HG03558 (cell line): ENCODE measurements around the gene BTBD17.

ENCODE experiments used
- ATAC-seq: cut with Tn5 transposase; IDR thresholded peaks from one replicate; pipeline ENCODE4 v1.9.1; 2021; ENCODE audit warnings: moderate number of reproducible peaks; ENCODE audit not compliant: unreplicated experiment; ENCODE audit errors: extremely low read depth

The BTBD17 gene

DNA sequence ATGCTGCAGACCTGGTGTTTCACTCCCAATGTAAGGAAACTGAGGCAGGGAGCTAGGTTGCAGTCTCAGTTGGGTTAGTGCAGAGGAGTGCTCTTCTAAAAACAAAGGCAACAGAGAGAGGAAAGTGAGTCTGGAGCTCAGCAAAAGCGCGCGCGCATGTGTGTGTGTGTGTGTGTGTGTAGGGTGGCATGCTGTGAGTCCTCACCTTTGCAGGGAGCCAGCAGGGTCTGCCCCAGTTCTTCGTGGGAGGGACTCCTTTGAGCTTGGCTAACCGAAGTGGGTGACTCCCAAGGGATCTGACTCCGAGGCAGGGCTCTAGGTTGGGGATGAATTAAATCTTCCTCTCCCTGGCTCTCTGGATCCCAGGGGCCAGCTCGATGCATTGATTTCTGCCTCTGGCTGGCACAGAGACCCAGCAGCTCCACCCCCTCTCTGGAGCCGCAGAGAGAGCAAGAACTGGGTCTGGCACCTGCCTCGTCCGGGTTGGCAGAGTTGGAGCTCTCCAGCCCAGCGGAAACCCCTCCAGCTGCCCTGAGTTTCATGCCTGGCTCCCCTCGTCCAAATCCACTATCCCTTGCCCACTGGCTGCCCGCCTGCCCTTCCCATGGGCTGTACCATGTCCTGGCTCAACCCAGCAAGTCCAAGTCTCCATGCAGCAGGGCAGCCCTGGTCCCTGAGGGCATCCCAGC lies 1.3 kb upstream of the BTBD17 start:
- no peak for ATAC-seq

DNA sequence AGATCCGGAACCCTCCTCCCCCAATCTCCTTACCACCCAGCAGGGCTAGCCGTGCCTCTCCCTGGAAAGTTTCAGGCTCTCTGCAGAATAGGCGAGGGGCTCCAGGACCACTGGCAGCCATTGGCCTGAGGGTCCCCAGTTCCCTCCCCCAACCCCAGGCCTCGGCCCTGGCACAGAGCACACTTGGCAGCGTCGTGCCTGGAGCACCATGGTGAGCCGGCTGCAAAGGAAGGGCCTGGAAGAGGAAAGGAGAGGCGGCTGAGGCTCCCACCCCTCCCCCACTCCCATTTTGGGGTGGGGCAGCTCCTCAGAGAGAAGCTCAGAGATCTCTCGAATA lies 369 bp upstream of the BTBD17 start:
- no peak for ATAC-seq

DNA sequence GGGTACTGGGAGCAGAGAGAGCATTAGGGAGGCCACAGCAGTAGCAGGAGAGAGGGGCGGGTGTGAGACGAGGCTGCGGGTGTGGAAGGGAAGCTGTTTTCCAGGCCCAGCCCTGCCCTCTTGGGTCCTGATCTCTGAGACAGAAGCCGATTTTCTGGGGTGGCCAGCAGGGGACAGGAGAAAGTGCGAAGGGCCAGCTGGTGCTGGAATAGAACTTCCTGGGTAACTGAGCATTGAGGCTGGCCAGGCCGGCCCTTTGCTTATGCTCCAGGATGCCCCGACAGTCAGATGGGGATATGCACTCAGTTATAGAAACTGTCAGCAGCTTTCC lies 804 bp downstream of the BTBD17 start:
- ATAC-seq: no peak

DNA sequence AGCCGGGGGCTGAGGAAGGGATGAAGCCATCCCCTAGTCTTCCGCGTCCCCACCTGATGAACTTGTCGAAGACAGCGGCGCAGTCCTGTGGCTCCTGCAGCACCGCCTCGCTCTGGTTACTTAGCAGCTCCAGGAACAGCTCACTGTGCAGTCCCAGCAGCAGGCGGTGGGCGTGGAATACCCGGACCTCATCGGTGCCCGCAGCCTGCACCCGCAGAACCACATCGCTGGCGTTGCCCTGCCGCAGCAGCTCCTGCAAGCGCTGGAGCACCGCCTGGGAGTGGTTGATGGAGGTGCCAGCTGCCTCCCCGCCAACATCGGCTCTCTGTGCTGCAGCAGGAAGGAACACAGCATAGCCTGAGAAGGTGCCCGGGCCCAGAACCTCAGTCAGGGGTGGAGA lies 1.8 kb downstream of the BTBD17 start:
- no peak for ATAC-seq

DNA sequence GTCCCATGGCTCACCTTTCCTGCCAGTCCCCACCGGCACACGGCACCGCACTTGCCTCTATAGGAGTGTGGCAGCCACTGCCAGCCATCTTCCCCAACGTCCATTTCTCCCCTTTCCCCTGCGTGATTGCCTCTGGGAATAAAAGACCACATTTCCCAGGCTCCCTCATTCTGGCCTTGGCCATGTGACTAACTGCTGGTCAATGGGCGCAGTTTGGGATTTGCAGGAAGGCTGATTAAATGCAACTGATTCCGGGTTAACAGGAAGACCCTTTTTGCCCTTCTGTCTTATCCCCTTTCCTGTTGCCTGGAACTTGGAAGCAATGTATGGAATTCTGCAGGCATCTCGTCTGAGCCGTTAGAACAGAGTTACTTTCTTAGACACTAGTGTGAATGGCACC lies 3.0 kb downstream of the BTBD17 start:
- ATAC-seq: no peak

DNA sequence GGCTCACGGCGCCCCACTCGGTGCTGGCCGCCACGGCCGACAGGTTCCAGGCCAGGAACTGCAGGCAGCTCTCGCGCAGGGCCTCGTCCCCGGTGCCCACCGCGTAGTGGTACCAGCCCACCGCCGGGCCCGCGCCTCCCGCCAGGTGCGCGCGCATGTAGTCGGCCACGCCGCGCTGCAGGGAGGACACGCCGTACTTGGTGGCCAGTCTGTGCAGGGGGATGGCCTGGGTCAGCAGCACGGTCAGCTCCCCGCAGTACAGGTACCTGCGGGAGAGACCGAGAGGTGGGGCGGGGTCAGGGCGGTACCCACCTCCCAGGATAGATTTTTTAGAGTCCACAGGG lies 4.2 kb downstream of the BTBD17 start:
- no peak for ATAC-seq

DNA sequence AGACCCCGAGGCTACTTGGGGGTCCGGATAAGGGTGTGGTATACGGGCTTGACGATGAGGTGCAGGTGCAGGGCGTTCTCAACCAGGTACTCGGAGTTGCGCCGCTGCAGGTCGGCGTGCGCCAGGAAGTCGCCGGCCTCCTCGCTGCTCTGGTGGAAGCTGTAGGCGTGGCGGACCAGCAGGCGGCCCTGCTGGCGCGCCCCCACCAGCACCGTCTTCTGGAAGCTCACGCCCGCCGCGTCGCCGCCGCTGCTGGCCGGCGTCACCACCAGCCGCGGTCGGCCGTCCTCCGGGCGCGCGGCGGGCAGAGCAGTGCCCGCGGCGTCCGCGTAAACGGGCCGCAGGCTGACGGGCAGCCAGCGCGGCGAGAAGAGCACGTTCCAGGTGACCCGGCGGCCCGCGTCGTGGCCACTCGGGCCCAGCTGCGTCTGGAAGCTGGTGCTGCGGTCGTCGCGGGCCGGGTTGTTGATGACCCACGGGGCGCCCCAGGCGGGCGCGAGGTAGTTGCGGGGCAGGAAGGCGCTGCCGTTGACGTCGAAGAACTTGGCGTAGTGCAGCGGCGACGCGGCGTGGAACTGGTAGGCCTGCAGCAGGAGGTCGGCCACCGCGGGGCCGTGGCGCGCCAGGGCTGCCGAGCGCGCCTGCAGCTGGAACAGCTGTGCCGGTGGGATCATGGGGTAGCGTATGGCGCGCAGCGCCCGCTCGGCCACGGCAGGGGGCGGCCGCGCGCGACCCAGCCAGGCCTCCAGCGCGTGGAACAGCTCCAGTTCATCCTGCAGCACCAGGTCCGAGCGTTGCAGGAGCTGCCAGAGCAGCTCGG lies 4.8 kb downstream of the BTBD17 start:
- no peak for ATAC-seq

DNA sequence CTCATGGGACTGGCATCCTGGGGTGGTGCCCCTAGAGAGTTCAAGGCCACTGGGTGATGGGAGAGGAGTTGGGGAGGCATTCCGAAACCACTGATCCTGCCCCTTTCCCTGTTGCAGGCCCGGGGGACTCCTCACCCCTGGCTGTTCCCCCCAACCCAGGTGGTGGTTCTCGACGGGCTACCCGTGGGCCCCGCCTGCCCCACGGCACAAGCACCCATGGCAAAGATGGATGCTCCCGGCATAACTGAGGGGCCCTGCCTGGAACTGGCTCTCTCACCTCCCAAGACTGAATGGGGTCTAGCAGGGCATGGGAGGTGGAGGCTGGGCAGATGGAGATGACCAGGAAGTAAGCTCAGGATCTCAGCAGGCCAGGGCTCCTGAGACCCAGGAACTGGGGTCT lies 6.6 kb downstream of the BTBD17 start:
- no peak for ATAC-seq

DNA sequence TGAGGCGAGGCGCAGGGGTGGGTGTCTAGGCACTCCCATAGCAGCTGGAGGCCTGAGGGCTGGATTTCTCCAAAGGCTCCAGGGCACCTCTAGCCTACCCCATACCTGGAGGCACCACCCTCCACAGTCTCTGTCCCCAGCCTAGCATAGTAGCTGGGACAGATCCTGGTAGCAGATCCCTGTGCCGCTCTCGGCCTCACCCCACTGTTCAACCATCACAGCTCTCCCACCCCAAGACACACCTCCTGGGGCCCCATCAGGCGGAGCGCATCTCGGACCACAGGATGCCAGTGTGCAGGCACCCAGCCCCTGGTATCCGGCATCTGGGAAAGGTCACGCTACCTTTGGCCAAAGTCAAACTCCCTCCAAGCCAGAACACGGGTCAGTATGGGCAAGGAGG lies 7.1 kb downstream of the BTBD17 start:
- no peak for ATAC-seq

DNA sequence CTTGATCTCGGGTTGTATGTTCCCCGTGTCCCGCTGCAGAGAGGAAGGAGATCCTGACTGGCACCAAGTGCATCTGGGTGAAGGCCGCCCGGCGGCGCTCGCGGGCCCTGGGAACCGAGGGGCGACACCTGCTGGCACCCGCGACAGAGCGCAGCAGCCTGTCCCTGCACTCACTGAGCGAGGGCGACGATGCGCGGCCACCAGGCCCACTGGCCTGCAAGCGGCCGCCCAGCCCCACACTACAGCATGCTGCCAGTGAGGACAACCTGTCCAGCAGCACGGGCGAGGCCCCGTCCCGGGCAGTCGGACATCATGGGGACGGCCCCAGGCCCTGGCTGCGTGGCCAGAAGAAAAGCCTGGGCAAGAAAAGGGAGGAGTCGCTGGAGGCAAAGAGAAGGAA lies 7.5 kb downstream of the BTBD17 start:
- ATAC-seq: no peak

DNA sequence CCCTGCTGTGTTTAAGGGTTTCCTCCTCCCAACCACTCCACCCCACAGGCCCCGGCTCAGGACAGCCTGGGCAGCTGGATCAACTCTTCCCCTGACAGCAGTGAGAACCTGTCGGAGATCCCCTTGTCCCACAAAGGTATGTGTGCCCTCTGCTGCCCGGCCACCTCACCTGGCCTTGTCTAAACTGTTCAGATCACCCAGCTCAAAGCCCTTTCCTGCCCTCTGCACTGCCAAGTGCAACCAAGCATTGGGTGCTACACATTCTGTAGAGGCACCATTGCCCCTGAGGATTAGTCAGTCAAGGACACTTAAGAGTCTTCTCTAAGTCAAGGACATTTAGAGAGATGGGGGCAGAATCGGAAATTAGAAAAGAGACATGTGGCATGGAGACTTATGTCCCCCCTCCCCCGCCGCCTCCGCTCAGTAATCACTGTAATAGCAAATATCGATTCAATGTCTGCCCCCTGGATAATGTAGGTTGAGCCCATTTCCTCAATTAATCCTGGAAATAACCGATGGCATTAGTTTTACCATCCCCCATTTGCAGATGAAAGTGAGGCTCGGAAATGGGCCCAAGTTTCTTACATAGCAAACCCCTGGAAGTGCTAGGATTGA lies 8.1 kb downstream of the BTBD17 start:
- no peak for ATAC-seq

DNA sequence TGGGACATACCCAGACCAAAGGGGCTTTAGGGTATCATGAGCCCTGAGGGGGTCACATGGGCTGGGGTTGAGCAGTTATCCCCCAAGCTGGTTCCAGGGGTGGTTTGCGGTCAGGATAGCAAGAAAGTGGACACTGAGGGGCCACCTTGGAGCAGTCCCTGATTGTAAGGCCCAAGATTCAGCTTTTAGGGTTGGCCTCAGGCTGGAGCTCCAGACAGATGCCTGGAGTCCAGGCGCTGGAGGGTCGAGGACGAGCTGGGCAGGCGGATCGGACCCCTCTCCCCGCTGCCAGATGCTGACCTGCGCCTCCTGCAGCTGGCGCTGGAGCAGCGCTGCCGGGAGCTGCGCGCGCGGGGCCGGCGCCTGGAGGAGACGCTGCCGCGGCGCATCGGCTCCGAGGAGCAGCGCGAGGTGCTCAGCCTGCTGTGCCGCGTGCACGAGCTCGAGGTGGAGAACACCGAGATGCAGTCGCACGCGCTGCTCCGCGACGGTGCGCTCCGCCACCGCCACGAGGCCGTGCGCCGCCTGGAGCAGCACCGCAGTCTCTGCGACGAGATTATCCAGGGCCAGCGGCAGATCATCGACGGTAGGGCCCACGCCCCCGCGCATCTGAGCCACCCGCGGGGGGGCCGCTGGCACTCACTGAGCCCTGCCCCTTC lies 10.0 kb downstream of the BTBD17 start:
- ATAC-seq: no peak

DNA sequence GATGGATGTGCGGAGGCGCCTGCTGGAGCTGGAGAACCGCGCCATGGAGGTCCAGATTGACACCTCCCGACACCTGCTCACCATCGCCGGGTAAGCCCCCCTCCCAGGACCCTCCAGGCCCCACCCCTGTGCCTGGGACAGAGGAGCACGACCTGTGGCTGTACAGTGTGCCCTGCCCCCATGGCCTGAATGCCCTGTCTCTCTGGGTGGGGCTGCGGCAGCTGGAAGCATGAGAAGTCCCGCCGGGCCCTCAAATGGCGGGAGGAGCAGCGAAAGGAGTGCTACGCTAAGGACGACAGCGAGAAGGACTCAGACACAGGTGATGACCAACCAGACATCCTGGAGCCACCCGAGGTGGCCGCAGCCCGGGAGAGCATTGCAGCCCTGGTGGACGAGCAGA lies 11.2 kb downstream of the BTBD17 start:
- ATAC-seq: no peak

DNA sequence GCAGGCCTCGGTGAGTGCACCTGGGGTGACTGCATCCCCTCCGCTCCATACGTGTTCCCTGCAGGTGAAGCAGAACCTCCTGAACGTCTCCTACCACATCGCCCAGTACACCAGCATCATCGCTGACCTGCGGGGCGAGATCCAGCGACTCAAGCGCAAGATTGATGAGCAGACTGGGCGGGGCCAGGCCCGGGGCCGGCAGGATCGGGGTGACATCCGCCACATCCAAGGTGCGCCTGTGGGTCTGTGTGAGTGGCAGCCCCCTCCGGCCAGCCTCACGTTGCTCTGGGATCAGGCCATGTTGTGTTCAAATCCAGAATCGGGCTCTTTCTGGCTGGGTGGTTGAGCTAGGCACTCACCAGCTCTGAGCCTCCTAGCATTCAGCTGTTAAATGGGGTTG lies 12.5 kb downstream of the BTBD17 start:
- no peak for ATAC-seq

DNA sequence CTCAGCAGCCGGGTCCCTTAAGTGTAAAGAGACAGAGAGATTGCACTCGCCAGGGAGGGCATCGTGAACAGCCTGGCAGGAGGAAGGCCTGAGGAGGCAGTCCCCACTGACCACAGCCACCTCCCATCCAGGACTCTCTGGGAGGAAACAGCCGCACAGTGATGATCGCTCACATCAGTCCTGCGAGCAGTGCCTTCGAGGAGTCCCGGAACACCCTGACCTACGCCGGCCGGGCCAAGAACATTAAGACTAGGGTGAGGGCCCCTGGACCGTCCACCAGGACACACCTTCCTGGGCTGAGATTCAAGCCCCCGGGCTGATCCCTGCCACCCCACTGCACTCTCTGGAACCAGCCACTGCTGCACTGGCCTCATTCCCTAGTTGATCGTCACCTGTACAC lies 14.0 kb downstream of the BTBD17 start:
- ATAC-seq: no peak

DNA sequence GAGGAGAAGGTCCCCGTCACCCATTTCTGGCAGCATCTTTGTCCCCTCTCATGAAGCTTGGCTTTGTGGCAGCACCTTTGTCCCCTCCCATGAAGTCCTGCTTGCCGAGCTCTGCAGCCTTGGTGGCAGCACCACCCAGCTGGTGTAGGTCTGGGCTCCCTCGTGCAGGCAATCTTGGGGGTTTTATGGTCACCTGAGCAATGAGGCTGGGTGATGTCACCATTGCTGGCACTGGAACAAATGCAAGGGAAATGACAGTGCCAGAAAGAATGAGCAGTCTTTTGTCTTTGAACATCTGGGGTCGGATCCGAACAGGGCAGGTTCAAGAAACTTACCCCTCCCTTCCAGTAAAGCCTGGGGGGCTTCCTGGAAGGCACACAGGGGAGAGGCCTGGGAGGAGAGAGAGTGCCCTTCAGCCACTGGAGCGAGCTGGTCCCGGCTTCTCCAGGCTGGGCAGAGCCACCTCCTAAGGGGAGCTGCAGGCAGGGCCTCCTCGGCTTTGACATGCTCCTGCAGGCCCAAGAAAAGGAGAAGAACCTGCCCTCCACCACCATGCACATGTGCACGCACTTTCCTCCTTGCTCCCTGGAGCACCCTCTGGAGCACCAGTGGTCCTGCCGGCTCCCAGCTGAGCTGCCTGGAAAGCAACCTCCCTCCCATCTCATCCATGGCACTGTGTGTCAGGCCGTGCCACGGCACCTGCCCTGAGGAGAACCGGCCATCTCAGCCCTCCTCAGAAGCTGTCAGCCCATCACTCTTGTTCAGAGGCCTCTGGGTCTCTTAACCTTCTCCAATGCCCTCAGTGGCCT lies 16.0 kb downstream of the BTBD17 start:
- no peak for ATAC-seq

DNA sequence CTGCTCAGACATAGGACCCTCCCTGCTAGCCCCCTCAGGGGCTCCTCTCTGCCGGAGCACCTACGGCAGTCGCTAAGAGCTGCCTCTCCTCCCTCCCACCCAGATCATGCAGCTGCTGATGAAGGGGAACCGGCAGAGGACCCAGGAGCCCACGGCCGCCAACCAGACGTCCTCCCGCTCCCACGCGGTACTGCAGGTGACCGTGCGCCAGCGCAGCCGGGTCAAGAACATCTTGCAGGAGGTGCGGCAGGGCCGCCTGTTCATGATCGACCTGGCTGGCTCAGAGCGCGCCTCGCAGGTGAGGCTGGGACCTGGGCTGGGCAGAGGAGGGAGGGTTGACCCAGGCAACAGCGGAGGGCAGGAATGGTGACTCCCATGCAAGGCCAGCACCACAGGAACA lies 17.0 kb downstream of the BTBD17 start:
- ATAC-seq: no peak

DNA sequence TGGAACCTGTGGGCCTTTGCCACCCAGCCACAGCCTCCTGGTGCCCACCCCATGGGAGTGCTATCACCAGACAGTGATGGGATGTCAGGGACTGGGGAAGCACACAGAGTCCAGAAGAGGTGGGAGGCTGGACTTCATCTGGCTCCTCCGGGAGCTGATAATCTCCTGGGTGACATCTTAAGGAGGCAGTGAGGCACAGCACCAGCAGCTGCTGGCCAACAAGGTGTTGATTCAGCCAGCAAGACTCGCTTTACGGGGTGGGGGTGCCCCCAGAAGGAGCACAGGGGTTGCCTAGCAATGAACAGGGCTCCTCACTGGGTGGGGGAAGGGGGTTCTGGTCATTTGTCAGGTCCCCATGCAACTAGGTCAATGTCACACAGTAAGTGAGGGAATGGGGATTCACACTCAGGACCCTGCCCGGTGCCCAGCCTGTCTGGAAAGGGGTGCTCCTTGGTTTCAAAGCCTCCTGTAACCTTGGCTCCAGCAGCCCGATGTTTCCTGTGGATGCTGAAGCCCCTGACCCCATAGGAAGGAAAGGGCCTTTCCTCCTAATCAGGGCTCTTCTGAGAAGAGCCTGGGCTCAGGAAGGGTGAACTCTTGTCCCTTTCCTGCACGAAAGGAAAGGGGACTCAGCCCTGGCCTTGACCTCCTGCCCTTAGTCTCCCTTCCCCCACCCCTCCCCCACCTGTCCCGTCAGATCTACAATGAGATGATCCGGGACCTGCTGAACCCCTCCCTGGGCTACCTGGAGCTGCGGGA lies 18.0 kb downstream of the BTBD17 start:
- no peak for ATAC-seq

DNA sequence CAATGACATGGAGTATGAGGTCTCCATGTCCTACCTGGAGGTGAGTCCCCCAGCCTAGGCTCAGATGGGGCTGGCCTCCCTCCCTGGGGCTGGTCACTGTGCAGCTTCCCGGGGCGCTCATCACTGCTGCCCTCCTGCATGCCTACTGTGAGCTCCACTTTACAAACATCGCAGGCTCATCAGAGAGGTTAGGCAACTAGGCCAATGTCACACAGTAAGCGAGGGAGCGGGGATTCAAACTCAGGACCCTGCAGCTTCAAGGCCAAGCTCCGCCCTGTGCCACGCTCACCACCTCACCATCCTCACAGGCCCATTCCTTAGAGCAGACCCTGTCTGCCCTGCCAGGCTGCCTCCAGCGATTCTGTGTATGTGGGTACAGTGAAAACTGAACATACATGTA lies 18.5 kb downstream of the BTBD17 start:
- no peak for ATAC-seq

DNA sequence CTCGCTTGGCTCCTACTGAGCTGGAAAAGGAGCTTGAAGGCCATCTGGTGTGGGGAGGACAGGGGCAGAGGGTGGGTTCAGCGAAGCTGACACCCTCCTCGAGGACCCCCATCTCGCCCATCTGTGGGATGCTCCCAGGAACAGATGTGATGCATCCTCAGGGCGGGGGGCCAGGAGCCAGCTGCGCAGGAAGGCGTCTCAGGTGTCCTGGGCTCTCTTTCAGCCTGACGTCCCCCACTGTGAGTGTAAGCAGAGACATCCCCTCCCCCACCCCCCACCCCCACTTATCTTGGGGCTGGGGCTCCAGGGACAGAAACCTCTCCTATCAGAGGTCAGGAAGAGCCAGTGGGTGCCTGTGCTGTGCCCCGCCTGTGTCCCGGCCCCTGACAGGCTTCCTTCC lies 19.4 kb downstream of the BTBD17 start:
- no peak for ATAC-seq
